HG02623 (cell line): Measurements from ENCODE around the gene TAS2R41.
"Not testable (repeated sequence)": the region's sequence is repeated elsewhere in the genome, so short reads cannot be mapped to it uniquely, and the experiment has no call there.

ENCODE experiments used
- ATAC-seq: cut with Tn5 transposase; IDR thresholded peaks from one replicate; pipeline ENCODE4 v1.9.1; 2021; ENCODE audit warnings: moderate library complexity; ENCODE audit not compliant: unreplicated experiment

Gene TAS2R41

GRCh38 chr7:143514995-143515735 lies 37.5 kb downstream of the TAS2R41 start:
- no peak for ATAC-seq

GRCh38 chr7:143516981-143517380 lies 39.3 kb downstream of the TAS2R41 start:
- no peak for ATAC-seq

- ATAC-seq: no peak
Measured at GRCh38 chr7:143518521-143518920, 40.8 kb downstream of the TAS2R41 start.

GRCh38 chr7:143518941-143519340 lies 41.3 kb downstream of the TAS2R41 start:
- no peak for ATAC-seq

GRCh38 chr7:143519411-143520131 lies 41.9 kb downstream of the TAS2R41 start:
- ATAC-seq: no peak

GRCh38 chr7:143522309-143522916 lies 44.7 kb downstream of the TAS2R41 start:
- ATAC-seq: not testable (repeated sequence)
